Middle frontal gyrus (tissue), 1 donor: ENCODE measurements around the gene RPL5.
"Not testable (repeated sequence)": the region's sequence is repeated elsewhere in the genome, so short reads cannot be mapped to it uniquely, and the experiment has no call there.

Experiments used
- DNase-seq: peaks from one replicate; pipeline ENCODE4 v3.0.0-alpha.2; 2015; ENCODE audit warnings: low spot score; ENCODE audit errors: extremely low spot score

The RPL5 gene

DNA sequence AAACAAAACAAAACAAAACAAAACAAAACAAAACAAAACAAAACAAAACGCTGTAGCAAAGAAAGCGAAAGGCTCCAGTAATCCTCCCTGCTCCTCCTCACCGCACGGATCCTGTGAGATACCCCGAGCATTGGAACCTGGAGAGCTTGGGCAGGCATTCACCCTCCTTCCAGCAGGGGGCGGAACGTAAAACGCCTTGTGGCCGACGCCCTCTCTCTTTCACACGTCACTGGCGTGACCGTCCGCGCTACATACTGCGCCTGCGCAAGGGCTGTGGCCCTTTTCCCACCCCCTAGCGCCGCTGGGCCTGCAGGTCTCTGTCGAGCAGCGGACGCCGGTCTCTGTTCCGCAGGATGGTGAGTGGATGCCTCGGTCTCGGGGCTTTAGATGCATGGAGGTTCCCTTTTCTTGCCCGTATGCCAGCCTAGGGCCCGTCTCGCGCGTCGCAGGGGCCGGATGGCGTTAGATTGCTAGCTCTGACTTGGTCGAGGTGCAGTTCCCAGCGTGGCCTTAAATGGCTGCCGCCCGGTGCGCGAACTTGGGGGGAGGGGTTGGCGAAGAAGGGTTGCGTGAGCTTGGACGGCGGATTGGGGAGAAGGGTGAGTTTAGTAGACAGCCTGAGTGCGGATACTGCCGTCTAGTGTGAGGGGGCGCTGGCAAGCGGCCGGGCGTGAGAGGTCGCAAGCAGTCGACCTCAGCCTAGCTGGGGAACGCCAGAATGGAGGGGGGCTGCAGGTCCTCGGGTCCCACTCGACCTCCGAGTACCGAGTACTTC lies at the start of gene RPL5:
Gene RPL5 (plus strand): TSS at position 279 of the 775 bp plus-strand sequence. CDS start 75 bp downstream, at position 354.
- peak; percentile 96 for DNase-seq

DNA sequence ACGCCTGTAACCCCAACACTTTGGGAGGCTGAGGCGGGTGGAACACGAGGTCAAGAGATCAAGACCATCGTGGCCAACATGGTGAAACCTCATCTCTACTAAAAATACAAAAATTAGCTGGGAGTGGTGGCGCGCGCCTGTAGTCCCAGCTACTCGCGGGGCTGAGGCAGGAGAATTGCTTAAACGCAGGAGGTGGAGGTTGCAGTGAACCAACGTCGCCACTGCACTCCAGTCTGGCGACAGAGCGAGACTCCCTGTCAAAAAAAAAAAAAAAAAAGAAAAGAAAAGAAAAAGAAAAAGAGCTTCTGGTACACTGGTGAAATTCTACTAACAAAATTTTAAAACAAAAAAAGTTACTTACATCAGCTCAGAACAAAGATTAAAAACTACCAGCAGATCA lies 48.3 kb upstream of the RPL5 start:
- DNase-seq = not testable (repeated sequence)

DNA sequence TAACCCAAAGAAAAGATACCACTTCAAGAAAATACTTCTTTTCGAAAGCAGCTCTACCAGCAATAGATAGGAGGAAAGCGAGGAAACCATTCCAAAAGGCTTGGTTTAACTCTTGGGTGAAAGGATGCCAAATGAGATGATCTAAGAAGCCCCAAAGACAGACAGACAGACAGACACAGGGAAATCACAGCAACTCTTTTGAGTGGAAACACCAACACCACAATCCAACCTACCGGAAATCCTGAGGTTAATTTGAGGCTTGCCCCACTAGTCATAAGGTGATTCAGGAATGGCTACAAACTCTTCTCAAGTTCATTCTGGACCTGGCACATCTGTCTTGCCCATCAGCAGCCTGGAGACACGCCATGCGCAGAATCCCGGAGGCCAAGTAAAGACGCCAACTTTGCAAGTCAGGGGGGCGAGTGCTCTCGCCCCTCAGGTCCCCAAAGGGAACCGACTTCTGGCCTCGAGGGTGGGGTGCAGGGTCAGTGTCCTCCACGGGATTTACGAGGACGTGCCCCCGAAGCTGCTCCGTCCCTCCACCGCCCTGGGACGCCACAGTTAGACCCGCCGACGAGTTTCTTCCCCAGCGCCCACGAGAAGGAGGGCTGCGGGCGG lies 47.7 kb upstream of the RPL5 start:
- DNase-seq = no peak

DNA sequence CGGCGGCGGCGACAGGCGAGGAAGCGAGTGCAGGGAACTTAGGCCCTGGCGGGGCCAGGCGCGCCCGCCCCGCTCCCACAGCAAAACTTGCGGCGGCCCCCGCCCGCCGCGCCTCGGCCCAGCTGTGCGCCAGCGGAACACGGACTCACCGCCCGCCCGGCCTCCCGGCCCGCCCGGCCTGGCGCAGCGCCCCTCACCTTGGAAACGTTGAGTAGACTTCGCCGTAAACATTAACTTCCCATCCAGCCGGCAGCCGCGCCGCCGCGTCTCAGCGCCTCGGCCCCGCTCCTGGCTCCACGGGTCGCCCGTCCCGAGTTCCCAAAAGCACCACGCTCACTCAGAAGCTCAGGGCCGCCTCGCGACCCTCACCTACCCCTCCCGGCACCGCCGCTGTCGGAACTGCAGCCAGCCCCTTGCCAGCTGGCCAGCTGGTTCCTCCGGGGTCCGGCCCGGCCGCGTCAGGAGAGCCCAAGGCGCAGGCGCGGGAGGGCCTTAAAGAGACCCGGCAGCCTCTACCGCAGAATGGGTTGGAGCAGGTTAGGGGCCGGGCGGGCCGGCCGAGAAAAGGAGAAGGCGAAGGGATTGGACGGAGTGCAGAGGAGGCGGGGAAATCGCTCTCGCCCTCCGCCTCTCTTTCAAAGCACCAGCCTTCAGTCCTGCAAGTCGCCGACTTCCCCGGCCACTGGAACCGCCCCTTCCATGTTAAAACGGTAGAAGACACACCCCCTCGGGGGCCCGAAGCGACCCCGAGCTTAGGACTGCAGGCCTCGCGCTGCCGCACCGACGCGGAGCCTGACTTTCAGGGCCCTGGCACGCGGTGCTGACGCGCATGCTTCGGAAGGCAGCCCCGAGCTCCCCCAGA lies 47.0 kb upstream of the RPL5 start, which contains the start of gene EVI5:
Gene EVI5 (minus strand): TSS at position 470 of the 862 bp plus-strand sequence. CDS start 48,562 bp downstream, outside the sequence.
- peak; percentile 87 for DNase-seq

DNA sequence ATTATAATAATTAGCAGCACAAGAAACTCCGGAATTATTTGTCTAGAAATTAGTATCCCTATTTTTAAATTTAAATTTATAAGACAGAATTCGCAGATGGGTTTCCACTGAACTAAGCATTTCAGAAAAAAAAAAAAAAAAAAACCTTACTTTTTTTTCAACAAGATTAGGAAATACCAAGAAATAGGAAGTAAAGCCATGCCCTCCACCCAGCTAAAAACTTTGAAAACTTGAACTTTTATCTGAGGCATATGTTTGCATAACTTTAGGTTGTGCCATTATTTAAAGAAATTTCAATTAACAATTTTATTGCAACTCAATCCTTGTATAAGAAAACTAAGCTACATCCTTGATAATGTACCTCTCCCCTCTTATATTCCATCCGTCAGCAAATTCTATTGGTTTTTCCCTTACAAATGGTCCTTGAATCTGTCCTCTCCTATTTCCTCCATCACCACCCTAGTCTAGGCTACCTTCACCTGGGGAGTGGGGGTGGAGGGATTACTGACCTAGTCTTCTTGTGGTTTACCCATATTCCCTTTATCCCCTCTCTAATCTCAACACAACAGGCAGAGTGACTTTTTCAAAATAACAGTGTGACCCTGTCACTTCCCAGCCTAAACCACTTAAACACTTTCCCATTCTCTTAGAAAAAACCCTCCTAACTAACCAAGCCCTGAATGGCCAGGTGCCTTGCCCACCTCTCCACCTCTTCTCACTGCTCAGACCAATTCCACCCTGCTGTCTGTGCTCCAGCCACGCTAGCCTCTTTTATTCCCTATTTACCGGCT lies 45.5 kb upstream of the RPL5 start:
- no peak for DNase-seq

DNA sequence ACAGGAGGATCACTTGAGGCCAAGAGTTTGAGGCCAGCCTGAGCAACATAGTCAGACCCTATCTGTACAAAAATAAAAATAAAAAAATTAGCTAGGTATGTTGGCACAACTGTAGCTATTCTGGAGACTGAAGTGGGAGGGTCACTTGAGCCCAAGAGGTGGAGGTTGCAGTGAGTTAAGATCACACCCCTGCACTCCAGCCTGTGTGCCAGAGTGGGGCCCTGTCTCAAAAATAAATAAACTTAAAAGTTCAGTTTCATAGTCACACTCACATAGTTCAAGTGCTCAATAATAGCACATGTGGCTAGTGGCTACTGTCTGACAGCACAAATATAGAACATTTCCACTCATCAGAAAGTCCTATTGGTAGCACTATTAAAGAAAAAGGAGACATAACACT lies 41.8 kb upstream of the RPL5 start:
- no peak for DNase-seq

DNA sequence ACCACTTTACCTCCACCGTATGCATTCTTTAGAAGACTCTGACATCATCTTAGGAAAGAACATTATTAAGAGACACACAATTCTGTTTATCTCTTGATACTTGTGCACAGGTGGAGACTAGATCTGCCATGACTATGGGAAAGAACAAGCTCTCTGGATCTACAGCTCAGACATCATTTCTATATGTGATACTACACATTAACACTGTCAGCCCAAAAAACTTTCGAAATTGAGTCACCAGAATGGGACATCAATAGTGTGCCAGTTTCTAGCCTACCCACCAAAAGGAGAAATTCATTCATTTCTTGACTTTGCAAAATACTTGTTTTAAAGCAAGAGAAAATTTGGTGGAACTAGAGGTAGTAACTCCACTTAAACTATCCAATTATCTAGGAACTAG lies 41.0 kb upstream of the RPL5 start:
- DNase-seq = no peak

DNA sequence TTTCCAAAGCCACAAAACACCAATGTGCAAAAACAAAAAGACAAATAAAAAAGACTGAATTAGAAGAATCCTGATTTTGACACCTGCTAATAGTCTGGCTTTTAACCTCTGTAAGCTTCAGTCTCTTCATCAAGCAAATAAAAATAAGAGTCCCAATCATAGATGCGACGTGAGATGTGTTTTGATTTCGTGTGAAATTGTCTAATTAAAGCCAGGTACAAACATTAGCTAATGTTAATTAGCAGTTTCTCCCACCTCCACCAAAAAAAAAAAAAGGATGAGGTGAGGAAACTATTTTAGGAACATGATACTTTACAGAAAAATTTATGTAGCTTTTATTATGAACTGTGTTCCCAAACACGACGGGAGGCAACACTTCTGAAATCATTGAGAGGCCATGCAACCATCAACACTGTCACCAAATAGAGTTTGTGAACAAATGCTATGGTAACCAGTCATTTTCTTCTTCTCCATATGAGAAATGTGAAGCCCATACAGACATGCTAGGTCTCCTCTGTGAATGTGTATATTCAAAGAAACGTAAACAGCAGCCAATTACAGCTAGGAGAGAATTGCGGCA lies 40.3 kb upstream of the RPL5 start:
- no peak for DNase-seq

DNA sequence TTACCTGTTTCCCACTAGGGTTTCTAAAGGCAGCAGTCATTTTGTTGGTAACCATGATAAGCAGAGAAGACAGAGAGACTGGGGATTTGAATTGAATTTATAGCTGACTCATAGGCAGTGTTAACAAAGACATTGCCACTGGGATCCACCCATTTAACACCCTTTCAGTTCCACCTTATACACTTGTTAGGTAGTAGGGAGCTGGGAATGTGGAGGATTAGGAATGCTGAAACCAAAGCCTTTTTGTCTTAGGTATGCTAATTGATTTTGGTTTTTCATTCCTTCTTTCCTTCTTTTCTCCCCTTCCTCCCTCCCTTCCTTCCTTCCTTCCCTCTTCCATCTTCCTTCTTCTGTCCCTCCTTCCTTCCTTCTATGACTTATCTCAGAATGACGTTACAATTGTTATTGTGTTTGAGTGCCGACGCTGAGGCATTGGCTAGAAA lies 39.5 kb upstream of the RPL5 start:
- no peak for DNase-seq

DNA sequence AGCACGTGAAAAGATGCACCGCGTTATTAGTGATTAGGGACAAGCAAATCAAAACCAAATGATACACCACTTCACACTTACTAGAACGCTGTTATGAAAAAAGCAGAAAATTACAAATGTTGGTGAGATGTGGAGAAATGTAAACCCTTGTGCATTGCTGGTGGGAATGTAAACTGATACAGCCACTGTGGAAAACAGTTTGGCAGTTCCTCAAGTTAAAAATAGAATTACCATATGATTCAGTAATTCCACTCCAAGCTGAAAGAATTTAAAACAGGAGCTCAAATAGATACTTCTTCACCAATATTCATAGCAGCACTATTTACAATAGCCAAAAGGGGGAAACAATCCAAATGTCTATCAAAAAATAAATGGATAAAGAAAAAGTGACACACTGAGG lies 36.7 kb upstream of the RPL5 start:
- DNase-seq = no peak

DNA sequence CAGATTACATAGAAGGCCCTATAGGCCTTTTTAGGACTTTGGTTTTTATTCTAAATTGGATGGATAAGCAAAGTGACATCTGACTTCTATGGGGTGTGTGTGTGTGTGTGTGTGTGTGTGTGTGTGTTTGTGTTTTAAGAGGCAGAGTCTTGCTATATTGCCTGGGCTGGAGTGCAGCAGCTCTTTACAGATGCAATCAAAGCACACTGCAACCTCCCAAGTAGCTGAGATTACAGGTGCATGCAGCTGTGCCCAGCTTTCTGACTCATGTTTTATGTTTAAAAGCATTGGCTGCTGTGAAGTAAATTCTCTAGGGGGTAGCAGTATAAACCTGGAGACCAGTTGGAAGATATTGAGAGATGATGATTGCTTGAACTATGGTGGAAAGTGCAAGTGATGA lies 34.5 kb upstream of the RPL5 start:
- DNase-seq = no peak

DNA sequence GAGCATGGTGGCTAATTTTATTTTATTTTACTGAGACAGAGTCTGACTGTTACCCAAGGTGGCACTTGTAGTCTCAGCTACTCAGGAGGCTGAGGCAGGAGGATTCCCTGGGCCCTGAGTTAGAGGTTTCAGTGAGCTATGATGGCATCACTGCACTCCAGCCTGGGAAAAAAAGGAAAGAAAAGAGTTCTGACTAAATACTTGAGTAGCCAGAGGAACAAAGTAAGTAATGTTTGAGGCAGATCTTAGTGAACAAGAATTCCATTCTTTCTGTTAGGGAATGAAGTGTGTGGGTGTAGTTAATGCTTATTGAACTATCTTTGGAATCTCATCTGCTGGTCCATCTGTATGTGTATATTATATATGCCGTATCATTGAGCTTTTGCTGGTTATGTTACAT lies 33.9 kb upstream of the RPL5 start:
- no peak for DNase-seq

DNA sequence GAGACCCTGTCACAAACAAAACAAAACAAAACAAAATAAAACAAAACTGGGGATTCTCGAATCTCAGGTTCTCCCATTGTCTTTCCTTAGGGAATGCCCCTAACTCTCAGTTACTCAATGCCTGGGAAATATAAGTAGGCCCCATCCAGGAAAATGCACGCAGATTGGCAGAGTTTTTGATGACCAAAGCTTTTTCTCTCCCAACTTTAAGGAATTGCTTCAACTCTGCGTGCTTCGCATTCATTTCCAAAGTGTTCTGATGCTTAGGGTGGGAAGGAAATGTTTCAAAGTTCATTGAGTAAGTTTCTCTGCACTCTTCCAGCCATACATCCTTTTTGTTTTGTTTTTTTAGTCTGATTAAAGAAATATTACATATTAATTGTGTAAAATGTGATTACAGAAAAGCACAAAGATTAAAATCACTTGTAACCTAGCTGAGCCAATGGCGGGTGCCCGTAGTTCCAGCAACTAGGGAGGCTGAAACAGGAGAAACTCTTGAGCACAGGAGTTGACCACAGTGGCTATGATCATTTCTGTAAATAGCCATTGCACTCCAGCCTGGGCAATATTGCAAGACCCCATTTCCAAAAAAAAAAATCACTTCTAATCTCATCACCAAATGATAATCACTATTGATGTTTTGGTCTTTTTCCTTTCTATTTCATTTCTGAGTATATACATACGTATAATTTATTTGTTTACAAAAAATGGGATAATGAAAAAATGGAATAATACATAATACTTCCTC lies 28.5 kb upstream of the RPL5 start:
- DNase-seq = no peak

DNA sequence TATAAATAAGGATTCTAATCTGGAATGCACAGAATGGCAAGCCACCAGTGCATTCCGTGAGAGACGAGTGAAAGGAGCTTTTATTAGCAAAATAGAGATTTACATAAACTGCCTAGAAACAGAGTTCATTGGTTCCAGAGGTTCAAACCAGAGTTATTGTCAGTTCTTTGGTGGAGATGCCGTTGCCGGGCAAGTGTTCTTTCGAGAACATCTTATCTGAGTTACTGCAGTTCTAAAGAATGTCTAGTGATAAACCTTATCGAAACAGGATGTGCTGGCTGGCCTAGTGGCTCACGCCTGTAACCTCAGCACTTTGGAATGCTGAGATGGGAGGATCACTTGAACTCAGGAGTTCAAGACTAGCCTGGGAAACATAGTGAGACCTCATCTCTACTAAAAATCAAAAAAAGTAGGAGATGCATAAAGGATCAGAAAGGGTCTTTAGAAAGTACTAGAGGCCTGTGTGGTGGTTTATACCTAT lies 27.1 kb upstream of the RPL5 start:
- DNase-seq = no peak

DNA sequence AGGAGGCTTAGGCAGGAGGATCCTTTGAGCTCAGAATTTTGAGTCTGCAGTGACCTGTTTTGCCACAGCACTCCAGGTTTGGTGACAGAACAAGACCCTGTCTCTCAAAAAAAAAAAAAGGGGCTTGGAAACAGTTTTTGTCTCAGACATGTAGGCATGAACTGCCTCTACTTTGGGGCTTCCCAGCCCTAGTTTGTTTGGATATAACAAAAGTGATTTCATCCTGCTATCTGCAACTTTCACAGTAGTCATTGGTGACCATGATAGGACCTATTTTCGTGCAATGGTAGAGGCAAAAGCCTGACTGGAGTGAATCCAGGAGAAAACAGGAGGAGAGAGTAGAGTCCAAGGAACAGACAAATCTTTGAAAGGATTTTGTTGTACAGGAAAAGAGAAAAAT lies 26.6 kb upstream of the RPL5 start:
- no peak for DNase-seq

DNA sequence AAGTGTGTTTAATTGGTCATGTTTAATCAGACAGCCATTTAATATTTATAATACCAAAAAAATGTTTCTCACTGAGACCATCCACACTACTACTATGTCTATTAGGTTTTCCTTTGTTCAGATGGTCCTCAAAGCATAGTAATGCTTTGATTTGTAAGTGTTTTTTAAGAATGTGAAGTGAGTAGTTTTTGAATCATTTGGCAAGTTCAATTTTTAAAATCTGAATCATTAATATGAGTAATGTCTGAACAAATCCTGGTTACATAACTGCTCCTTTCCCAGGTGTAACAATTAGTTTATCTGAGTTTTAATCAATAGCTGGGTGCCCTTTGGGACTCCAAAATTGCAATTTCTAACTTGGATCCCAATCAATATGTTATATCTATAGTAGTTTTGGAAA lies 23.5 kb upstream of the RPL5 start:
- no peak for DNase-seq

DNA sequence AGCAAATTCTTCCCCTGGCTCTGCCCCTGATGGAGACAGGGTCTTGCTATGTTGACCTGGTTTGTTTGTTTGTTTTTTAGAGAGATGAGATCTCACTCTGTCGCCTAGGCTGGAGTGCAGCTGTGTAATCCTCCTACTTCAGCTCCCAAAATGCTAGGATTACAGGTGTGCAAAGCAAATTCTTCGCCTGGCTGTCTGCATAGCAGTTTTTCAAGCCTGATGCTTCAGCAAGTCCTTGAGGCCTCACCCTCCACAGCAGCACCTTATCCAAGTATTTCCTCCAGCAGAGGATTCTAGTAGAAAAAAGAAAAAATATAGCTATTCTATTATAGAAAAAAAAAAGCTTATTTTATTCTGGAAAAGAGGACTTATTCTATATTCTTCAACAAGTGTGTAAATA lies 15.1 kb upstream of the RPL5 start:
- no peak for DNase-seq

DNA sequence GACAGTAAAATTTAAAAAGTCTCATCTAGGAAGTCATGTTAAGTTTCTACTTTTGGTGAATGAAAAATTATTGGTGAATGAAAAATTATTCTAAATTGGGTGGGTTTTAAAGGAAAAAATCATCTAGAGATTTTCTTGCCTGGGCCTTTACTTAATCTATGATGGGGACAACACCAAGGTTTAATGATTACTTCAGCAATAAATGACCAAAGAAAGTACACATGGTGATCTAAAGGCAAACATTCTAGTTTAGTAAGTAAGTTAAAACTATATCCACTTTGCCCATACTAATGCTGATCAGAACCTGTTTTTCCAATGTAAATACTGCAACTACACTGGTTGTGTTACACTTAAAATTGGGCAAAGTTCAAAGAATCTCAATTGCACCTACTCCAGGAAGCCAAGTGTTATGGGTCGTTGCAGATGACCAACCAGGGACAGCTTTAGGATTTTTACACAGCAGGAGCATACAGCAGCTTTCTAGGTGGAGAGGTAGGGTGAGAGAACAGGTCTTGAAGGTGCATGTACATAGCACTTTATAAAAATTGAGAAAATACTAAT lies 14.6 kb upstream of the RPL5 start:
- DNase-seq = no peak

DNA sequence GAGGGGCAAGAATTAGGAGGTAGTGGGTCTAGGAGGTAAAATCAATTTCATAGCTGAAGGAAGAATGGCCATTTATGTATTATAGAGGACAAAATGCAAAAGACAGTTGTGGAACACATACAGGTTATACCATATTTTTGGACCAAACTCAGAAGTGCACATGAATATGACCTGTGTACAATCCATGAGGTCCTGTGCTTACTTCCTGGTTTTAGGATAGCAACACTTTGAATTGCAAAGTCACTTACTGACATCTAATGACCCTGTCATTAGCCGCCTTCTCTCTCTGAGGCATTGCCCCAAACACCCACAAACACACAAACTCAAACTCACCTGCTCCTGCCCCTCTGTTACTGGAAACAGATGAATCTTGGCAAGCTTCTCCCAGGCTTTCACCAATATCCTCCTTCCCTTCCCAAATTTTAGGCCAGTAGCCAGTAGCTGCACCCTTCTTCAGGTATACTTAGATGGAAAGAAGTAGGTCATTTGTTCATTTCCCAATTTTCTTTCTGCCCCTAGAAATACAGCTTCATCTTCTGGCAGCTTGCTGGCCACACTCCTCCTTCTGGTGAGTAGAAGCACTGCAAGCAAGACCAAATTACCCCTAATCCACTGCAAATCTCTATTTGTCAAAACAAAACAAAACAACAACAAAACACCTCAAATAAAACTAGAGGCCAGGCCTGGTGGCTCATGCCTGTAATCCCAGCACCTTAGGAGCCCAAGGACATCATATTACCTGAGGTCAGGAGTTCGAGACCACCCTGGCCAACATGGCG lies 13.7 kb upstream of the RPL5 start:
- DNase-seq = no peak
